ENCODE measurements around the gene TYRO3.

DNA sequence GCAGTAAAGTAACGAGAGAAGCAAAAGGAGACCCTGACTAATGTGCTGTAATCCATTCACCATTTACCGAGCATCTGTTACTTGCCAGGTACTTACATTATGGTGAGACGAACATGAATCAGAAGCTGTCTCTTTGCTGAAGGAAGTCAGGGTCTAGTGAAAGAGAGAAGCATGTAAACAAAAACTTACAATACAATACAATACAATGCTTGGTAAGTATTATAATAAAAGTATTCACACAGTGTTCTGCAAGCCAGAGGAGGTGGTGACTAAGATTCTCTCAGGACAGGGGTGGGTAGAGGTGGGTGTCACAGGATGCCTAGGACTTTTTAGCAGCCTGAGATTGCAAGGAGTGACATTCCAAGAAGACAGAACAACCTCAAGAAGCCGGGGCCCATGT, 51.0 kb downstream of the TYRO3 start:
- TF ChIP-seq, protein P1, sequence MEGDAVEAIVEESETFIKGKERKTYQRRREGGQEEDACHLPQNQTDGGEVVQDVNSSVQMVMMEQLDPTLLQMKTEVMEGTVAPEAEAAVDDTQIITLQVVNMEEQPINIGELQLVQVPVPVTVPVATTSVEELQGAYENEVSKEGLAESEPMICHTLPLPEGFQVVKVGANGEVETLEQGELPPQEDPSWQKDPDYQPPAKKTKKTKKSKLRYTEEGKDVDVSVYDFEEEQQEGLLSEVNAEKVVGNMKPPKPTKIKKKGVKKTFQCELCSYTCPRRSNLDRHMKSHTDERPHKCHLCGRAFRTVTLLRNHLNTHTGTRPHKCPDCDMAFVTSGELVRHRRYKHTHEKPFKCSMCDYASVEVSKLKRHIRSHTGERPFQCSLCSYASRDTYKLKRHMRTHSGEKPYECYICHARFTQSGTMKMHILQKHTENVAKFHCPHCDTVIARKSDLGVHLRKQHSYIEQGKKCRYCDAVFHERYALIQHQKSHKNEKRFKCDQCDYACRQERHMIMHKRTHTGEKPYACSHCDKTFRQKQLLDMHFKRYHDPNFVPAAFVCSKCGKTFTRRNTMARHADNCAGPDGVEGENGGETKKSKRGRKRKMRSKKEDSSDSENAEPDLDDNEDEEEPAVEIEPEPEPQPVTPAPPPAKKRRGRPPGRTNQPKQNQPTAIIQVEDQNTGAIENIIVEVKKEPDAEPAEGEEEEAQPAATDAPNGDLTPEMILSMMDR (IDR thresholded peaks at IDR 0.05): no peak
- TF ChIP-seq EZH2 (IDR thresholded peaks at IDR 0.05; ENCODE audit: borderline replicate concordance, insufficient read depth, low read depth, low read length, poor library complexity, severe bottlenecking): no peak
